HEK293T (cell line): Measurements from ENCODE around the gene TFEB.
A peak's percentile ranks its signal among the peaks of the same experiment; 100 is the strongest.

Experiments
- CTCF ChIA-PET: fragments of 350-600 bp; formaldehyde crosslinking; extraction: SDS; loops from one replicate; lab custom pipeline; 2021; ENCODE audit warnings: antibody characterized with exemption, inconsistent platforms; lab: Yijun Ruan, JAX
- POLR2A ChIA-PET: fragments of 350-600 bp; formaldehyde crosslinking; extraction: SDS; loops from one replicate; lab custom pipeline; 2020; ENCODE audit warnings: antibody characterized with exemption, inconsistent platforms; lab: Yijun Ruan, JAX
- DNase-seq: peaks from one replicate; pipeline ENCODE4 v3.0.0; 2012; ENCODE audit warnings: mixed read lengths; ENCODE audit errors: extremely low spot score
- ARNT ChIP-seq: fragments of 450-650 bp; IDR thresholded peaks from 2 replicates; pipeline ENCODE4 v1.6.1; 2017; ENCODE audit warnings: mild to moderate bottlenecking
- BHLHE40 ChIP-seq: fragments of 450-650 bp; IDR thresholded peaks from 2 replicates; pipeline ENCODE4 v1.6.1; 2016; ENCODE audit warnings: mild to moderate bottlenecking, moderate library complexity, borderline replicate concordance
- CTBP1 ChIP-seq: fragments of 450-650 bp; IDR thresholded peaks from 2 replicates; pipeline ENCODE4 v1.6.1; 2016; ENCODE audit warnings: borderline replicate concordance
- ELF4 ChIP-seq: fragments of 450-650 bp; IDR thresholded peaks from 2 replicates; pipeline ENCODE4 v1.6.1; 2017; ENCODE audit warnings: antibody characterized with exemption
- FOXA1 ChIP-seq: fragments of 450-650 bp; IDR thresholded peaks from 2 replicates; pipeline ENCODE4 v1.6.1; 2016; ENCODE audit warnings: mild to moderate bottlenecking
- FOXK2 ChIP-seq: fragments of 450-650 bp; IDR thresholded peaks from 2 replicates; pipeline ENCODE4 v1.6.1; 2016; ENCODE audit warnings: mild to moderate bottlenecking
- FOXM1 ChIP-seq: fragments of 450-650 bp; IDR thresholded peaks from 2 replicates; pipeline ENCODE4 v1.6.1; 2017; ENCODE audit warnings: mild to moderate bottlenecking, borderline replicate concordance
- HDGF ChIP-seq: fragments of 450-650 bp; IDR thresholded peaks from 2 replicates; pipeline ENCODE4 v1.6.1; 2017; ENCODE audit warnings: antibody characterized with exemption, borderline replicate concordance
- L3MBTL2 ChIP-seq: fragments of 450-650 bp; conservative IDR thresholded peaks from 2 replicates; pipeline ENCODE4 v1.6.1; 2016; ENCODE audit warnings: mild to moderate bottlenecking
- LEF1 ChIP-seq: fragments of 450-650 bp; IDR thresholded peaks from 2 replicates; pipeline ENCODE4 v1.6.1; 2017; ENCODE audit warnings: mild to moderate bottlenecking, borderline replicate concordance
- NFRKB ChIP-seq: fragments of 450-650 bp; IDR thresholded peaks from 2 replicates; pipeline ENCODE4 v1.6.1; 2016; ENCODE audit warnings: mild to moderate bottlenecking, moderate library complexity
- SP1 ChIP-seq: fragments of 450-650 bp; IDR thresholded peaks from 2 replicates; pipeline ENCODE4 v1.6.1; 2017
- SUZ12 ChIP-seq: fragments of 450-650 bp; IDR thresholded peaks from 2 replicates; pipeline ENCODE4 v1.6.1; 2016; ENCODE audit warnings: mild to moderate bottlenecking
- TARDBP ChIP-seq: fragments of 450-650 bp; IDR thresholded peaks from 2 replicates; pipeline ENCODE4 v1.6.1; 2016
- ZNF384 ChIP-seq: fragments of 450-650 bp; IDR thresholded peaks from 2 replicates; pipeline ENCODE4 v1.6.1; 2016
- TF ChIP-seq, protein P1 (sequence below): fragments of 450-650 bp; IDR thresholded peaks from 2 replicates; pipeline ENCODE4 v1.6.1; 2016

Gene TFEB

DNA sequence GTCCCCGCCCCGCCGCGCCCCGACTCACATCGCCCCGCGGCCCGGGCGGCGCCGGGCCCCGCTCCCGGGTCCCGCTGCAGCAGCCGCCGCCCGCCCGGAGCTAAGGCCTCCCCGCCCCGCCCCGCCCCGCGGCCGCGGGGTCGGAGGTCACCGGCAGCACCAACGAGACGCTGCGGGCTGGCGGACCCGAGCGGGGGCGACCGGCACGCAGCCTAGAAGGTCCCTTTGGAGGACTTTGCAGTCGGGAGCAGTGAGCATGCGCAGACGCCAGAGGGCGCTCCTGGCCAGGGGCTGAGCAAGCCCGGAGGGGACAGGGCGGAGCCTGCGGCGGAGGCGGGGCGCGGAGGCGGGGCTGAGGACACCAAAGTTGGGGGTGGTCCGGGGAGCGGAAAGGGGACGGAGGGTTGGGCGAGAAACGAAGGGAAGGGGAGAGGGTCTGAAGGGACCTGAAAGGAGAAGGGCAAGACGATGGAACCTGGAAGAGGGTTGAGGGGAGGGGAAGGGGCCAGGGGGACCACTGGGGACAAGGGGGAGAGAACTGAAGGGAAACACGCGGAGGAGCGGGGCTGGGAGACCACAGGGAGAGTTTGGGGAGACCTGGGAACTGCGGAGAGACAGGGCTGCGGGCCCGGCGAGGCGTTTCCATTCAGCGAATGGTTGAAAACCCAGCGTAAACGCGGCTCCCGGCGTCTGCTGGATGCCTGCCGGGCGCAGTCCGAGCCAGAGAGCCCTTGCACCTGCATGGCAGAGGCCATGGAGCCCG lies 44.6 kb upstream of the TFEB start, which contains the start of gene FRS3:
Gene FRS3, minus strand, starts transcription at position 113 of the 763 bp plus-strand sequence. CDS start 2,913 bp downstream, outside the sequence.
- peak; percentile 96 for DNase-seq
- TF ChIP-seq CTBP1 (no peak), BHLHE40 (no peak), FOXM1 (peak; percentile 34; the same call in 1 of the 2 replicates), NFRKB (no peak), ARNT (peak; percentile 58; the same call in 1 of the 2 replicates)
- CTCF ChIA-PET: interaction anchor here (0.6 to 1.0 kb wide), 2 partner anchors 71 to 446 kb away, joined by 3 read pairs; no protein-coding TSS in a partner anchor
- POLR2A ChIA-PET: interaction anchor here (0.6 to 0.9 kb wide), 2 partner anchors 45 to 77 kb away, joined by 3 to 4 read pairs; no protein-coding TSS in a partner anchor

DNA sequence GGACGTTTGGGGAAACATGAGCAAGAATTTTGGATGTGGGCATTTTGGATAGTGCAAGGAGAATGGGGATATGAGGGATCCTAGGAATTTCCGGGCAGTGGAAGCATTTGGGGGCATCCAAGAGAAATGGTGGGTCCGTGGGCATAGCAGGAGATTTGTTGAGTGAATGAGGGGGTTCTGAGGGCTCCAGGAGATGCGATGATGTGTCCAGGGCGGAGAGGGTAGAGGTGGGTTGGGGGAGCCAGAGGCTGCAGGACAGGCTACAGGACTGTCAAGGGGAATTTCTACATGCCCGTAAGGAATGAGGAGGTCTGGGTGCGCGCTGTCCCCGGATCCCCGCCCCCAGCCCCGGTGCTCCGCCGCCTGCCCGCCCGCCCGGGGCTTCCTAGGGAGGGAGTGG lies 43.9 kb upstream of the TFEB start:
- ChIA-PET POLR2A (no interaction called here), CTCF (interaction anchor here (1.0 kb wide), 1 partner anchor 71 kb away, joined by 3 read pairs; no protein-coding TSS in a partner anchor)
- DNase-seq: no peak
- TF ChIP-seq CTBP1 (no peak), FOXA1 (no peak), L3MBTL2 (no peak), SP1 (no peak), FOXK2 (no peak), FOXM1 (no peak), NFRKB (no peak), ELF4 (no peak), ZNF384 (no peak), SUZ12 (no peak), HDGF (no peak), TARDBP (no peak), LEF1 (no peak)
- TF ChIP-seq, protein P1, sequence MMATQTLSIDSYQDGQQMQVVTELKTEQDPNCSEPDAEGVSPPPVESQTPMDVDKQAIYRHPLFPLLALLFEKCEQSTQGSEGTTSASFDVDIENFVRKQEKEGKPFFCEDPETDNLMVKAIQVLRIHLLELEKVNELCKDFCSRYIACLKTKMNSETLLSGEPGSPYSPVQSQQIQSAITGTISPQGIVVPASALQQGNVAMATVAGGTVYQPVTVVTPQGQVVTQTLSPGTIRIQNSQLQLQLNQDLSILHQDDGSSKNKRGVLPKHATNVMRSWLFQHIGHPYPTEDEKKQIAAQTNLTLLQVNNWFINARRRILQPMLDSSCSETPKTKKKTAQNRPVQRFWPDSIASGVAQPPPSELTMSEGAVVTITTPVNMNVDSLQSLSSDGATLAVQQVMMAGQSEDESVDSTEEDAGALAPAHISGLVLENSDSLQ: no peak

- DNase-seq: no peak
- CTCF ChIA-PET: no interaction called here
- POLR2A ChIA-PET: no interaction called here
- no peak for TF ChIP-seq ZNF384
- TF ChIP-seq LEF1: no peak
- TF ChIP-seq NFRKB: no peak
- no peak for TF ChIP-seq ARNT
- TF ChIP-seq, protein P1: no peak
- TF ChIP-seq BHLHE40: no peak
- TF ChIP-seq SP1: no peak
- TF ChIP-seq ELF4: no peak
- no peak for TF ChIP-seq FOXM1
- no peak for TF ChIP-seq HDGF
- no peak for TF ChIP-seq L3MBTL2
- TF ChIP-seq SUZ12: no peak
- no peak for TF ChIP-seq CTBP1
- no peak for TF ChIP-seq TARDBP
- TF ChIP-seq FOXA1: no peak
- TF ChIP-seq FOXK2: no peak
Measured at GRCh38 chr6:41778895-41779294, 43.5 kb upstream of the TFEB start.

DNA sequence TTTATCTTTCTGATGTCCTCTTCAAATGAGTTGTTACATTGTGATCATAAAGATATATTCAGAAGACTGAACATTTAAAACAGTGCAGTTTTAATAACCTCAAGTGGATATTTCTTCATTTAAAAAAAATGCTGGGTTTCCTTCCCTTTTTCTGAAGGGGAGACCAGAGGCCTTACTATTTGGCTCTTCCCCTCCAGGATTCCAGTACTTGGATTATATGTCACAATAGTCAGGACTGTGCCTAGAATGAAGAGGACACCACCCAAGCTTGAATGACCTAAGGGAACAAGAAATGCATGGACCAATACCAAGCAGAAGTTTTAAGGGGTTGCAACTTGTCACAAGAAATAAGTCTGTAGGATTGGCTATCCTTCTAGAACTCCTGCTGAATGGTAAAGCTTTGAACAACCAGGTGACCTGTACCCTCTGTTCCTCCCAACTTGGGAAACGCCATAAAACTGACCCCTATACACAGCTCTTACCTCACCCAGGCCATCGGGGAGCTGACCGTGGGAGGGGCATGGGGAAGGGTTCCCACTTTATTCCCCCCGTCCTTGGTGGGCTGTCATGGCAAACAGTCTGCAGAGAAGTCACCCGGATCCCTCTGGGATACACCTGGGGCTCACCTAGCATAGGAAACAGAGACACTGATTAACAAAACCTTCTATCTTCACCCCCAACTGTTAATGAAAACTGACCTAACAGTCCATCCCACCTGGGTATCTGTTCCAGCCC lies 42.3 kb upstream of the TFEB start:
- DNase-seq: no peak
- CTCF ChIA-PET: interaction anchor here (0.8 kb wide), 1 partner anchor 253 kb away, joined by 3 read pairs; no protein-coding TSS in a partner anchor
- POLR2A ChIA-PET: no interaction called here
- TF ChIP-seq, protein P1: no peak
- no peak for TF ChIP-seq FOXK2
- no peak for TF ChIP-seq CTBP1
- no peak for TF ChIP-seq FOXA1
- TF ChIP-seq NFRKB: no peak

- CTCF ChIA-PET: interaction anchor here (1.0 to 1.8 kb wide), 4 partner anchors 9 to 71 kb away, joined by 3 to 6 read pairs (median 4); no protein-coding TSS in a partner anchor
- TF ChIP-seq, protein P1: no peak
- TF ChIP-seq SUZ12: no peak
- TF ChIP-seq CTBP1: no peak
- TF ChIP-seq LEF1: no peak
- TF ChIP-seq FOXA1: no peak
- TF ChIP-seq SP1: no peak
- TF ChIP-seq HDGF: no peak
- no peak for TF ChIP-seq FOXM1
- no peak for TF ChIP-seq ARNT
- no peak for TF ChIP-seq ZNF384
- no peak for TF ChIP-seq NFRKB
- TF ChIP-seq BHLHE40: no peak
- DNase-seq: no peak
- POLR2A ChIA-PET: interaction anchor here (0.9 kb wide), 1 partner anchor 12 kb away, joined by 4 read pairs; the partner anchor contains the start of gene TOMM6
Measured at GRCh38 chr6:41775293-41775882, 40.0 kb upstream of the TFEB start.
